Spinal cord (tissue), 10 donors: ENCODE results near the gene DIP2C. TPM values are rescaled to one million over a fixed set of nuclear protein-coding genes. Genes with fewer than 3 reads are reported as not detected.

Experiments used
- DNase-seq, 6 donors: peaks; one replicate each; pipeline versions ENCODE4 v3.0.0 to v3.0.0-alpha.2; 2013 to 2015; ENCODE audit warnings: low spot score in 6 of 6, low read depth in 4 of 6
- H3K27ac ChIP-seq: one replicate; pipeline ENCODE4 v1.5.1; 2013; ENCODE audit warnings: low read depth, low read length, control low read depth
- H3K27me3 ChIP-seq: one replicate; pipeline ENCODE4 v1.6.1; 2013; ENCODE audit warnings: low read length; ENCODE audit not compliant: control insufficient read depth, insufficient read depth
- H3K36me3 ChIP-seq: one replicate; pipeline ENCODE4 v1.6.1; 2013; ENCODE audit warnings: low read length; ENCODE audit not compliant: control insufficient read depth, insufficient read depth
- H3K4me1 ChIP-seq: one replicate; pipeline ENCODE4 v1.6.1; 2013; ENCODE audit warnings: low read length; ENCODE audit not compliant: control insufficient read depth, insufficient read depth
- H3K4me3 ChIP-seq: one replicate; pipeline ENCODE4 v1.5.1; 2013; ENCODE audit warnings: low read depth, low read length, control low read depth
- H3K9me3 ChIP-seq: one replicate; pipeline ENCODE4 v1.6.1; 2013; ENCODE audit warnings: low read length; ENCODE audit not compliant: control insufficient read depth, insufficient read depth
- WGBS: methylation state at CpG from one replicate; pipeline ENCODE4 v1.1.5; 2013; ENCODE audit warnings: missing lambda C conversion rate; ENCODE audit not compliant: insufficient coverage; 5-methylcytosine and 5-hydroxymethylcytosine counted together
- polyA plus RNA-seq, 2 donors: library from polyadenylated mRNA; unstranded; fragments of 120-200 nt; gene quantifications; one replicate each; pipeline ENCODE4 v1.2.1, GENCODE V29; 2013; ENCODE audit not compliant: insufficient read length in 2 of 2
- total RNA-seq, 2 donors: library from RNA; depleted of rRNA in 1 of 2; stranded (reverse); fragments of 120-200 nt in 1 of 2; fragments of >200 nt in 1 of 2; gene quantifications; one replicate each; pipeline versions ENCODE4 v1.2.3 to v1.2.4, GENCODE V29; 2013 to 2014
- donor health status: healthy.

The DIP2C gene
- total and polyA plus RNA-seq, 4 donors = 15.4 to 36.3 (median 29.3) TPM

DNA sequence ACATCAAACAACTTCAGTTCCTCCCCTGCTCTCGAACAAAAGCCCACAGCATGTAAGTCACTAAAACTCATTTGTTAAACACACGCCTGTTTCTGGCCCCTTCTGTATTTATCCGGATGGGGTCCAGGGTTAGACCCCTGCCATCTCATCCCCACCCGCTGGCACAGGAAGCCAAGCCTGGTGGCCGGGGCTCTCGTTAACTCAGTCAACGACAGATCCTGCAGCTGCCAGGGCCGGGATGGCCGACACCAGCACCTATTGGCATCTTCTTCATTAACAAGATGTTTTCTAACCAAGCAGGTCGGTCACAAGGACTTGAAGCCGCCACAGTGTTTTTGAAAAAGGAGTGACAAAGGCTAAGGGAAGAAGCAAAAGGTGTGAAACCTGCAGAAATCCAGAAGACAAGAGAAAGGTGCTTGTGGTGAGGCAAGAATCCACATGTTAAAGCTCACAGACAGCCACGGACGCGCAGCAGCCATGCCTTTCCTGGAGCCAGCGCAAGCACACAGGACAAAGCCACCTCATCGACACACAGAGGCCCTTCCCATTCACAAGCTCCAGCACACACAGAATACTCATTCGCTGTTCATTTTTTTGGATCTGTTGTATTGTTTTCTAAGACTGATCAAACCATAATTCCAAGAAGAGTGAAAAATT, 202.7 kb downstream of the DIP2C start:
- Histone ChIP-seq H3K4me3 (no peak overlapping the region), H3K36me3 (peaks cover 28% of the 10 kb centered on the region), H3K27me3 (no peaks in the 10 kb centered on the region), H3K27ac (no peak overlapping the region), H3K4me1 (peaks cover 76% of the 10 kb centered on the region), H3K9me3 (no peaks in the 10 kb centered on the region)
- peak in 1 of 6 donors; percentile 65 for DNase-seq
- WGBS = 36% methylated on average over 7 of the region's 17 CpGs

DNA sequence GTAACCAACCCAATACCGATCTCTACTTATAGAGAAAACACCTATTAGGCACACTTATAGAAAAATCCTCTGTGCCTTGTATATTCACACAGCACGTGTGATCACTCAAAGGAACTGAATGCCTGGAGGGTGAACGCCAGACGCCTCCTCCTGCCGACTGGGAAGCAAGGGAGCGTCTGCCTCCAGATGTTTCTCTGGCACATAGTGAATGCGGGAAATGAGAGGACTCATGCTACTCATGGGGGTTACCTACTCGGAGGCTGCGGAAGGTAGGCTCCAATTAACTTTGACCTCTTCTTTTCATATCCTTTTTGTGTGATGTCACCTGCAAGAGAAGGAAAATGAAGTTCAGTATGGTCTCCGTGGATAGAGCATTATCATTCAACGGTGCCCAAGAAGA, 203.3 kb downstream of the DIP2C start:
- no peak overlapping the region for H3K27ac ChIP-seq
- H3K36me3 ChIP-seq = peaks cover 29% of the 10 kb centered on the region
- peak in 2 of 6 donors; percentile 52 to 80 for DNase-seq
- 21% methylated on average over 8 of the region's 11 CpGs for whole genome bisulfite sequencing
- H3K4me3 ChIP-seq = no peak overlapping the region
- H3K9me3 ChIP-seq = no peaks in the 10 kb centered on the region
- H3K27me3 ChIP-seq = no peaks in the 10 kb centered on the region
- H3K4me1 ChIP-seq = peaks cover 75% of the 10 kb centered on the region

DNA sequence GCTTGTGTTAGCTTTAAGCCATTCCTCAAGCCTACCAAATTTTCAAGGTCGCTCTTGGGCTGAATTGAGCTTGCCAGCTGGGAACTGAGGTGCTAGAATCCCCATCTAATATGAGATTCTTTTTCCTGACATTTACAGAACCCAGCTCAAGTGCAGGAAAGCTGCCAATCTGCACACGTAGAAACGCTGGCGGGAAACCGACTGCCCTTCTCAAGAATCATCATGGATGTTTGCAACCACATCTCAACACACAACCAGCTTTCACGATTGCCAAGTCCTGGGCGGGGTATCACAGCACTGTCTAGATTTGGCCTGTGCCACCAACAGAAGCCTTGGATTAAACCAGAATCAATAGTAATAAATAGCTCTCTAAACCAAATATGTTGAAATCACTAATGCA, 203.7 kb downstream of the DIP2C start:
- Histone ChIP-seq H3K27me3 (no peaks in the 10 kb centered on the region), H3K4me3 (no peak overlapping the region), H3K36me3 (peaks cover 34% of the 10 kb centered on the region), H3K27ac (peak overlapping the region; percentile 62), H3K4me1 (peaks cover 75% of the 10 kb centered on the region), H3K9me3 (no peaks in the 10 kb centered on the region)
- peak in 2 of 6 donors; percentile 47 to 52 for DNase-seq
- 32% methylated on average over 6 of the region's 7 CpGs for WGBS

DNA sequence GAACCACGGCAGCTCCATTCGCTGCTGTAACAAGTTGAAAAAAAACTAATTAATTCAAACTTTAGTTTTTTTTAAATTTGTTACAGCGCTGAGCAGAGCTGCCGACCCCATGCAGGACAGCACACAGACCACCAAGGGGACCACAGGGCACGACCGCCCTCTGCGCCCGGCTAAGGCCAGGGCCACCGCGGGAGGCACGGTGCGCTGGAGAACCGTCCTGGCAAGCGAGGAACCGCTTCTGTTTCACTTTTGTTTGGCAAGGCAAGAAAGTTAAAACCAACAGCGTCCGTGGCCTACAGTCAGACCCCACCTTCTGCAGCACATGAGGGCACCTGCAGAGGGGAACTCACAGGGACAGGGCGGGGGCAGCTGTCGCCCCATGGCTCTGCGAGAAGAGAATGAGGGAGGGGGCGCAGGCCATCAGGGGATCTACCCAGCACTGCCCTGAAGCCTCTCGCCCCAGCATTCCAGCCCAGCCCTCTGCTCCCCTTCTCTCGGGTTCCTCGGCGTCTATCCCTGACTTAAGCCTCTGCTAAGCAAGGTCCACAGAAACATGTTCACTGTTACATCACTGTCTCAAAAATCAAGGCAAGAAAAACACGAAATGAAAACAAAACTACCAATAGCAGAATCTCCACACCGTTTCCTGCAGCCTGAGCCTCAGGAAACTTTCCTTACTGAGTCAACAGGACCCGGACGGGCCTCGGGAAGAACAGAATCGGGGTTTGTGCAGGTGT, 204.4 kb downstream of the DIP2C start:
- WGBS = 66% methylated on average over 20 of the region's 31 CpGs
- H3K27ac ChIP-seq = peak overlapping the region; percentile 62
- no peaks in the 10 kb centered on the region for H3K27me3 ChIP-seq
- H3K4me3 ChIP-seq = peak overlapping the region; percentile 41
- H3K4me1 ChIP-seq = peaks cover 73% of the 10 kb centered on the region
- no peaks in the 10 kb centered on the region for H3K9me3 ChIP-seq
- no peak for DNase-seq
- peaks cover 39% of the 10 kb centered on the region for H3K36me3 ChIP-seq

DNA sequence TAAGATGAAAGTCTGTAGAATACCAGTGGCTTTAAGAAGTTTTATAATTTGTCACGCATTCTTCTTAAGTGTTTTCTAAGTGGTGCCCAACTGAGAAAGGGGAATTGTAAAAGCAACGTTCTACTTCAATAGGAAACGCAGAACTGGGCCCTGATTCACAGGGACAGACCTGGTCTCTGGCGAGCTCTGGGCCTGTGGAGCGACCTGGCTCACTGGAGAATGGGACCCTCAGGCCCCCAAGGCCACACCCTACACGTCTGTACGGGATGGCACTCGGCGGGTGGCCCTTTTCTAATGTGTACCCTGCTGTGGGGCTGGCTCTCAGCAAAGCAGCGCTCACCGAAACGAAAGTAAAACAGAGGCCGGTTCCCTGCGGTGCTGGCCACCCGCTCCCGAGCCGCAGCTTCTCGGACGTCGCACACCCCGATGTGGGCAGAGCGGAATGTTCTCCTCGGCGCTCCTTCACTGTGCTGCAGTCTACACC, 205.0 kb downstream of the DIP2C start:
- Histone ChIP-seq H3K4me3 (peak overlapping the region; percentile 41), H3K27me3 (no peaks in the 10 kb centered on the region), H3K9me3 (no peaks in the 10 kb centered on the region), H3K4me1 (peaks cover 72% of the 10 kb centered on the region), H3K36me3 (peaks cover 42% of the 10 kb centered on the region), H3K27ac (peak overlapping the region; percentile 62)
- peak in 1 of 6 donors; percentile 57 for DNase-seq
- 39% methylated on average over 24 of the region's 24 CpGs for WGBS

DNA sequence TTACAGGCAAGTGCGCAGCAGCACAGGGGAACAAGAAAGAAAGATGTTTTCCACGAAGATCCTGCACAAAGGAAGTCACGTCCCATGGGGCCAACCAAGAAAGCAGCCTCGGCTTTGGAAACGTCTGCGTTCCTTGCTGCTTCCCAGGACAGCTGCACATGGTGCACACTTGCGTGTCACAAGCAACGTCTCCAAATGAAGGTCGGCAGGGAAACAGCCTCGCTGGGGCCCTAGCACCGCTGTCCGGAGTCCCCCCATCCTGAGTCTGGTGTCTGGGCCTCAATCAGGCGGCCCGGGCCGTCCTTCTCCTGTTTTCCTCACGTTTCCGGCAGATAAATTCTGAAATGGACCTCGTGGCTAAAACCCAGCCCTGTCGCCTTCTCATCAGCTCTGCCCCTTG, 206.2 kb downstream of the DIP2C start:
- no peak overlapping the region for H3K4me3 ChIP-seq
- DNase-seq = no peak
- WGBS = 57% methylated on average over 18 of the region's 19 CpGs
- no peak overlapping the region for H3K27ac ChIP-seq
- peaks cover 72% of the 10 kb centered on the region for H3K4me1 ChIP-seq
- no peaks in the 10 kb centered on the region for H3K27me3 ChIP-seq
- no peaks in the 10 kb centered on the region for H3K9me3 ChIP-seq
- peaks cover 45% of the 10 kb centered on the region for H3K36me3 ChIP-seq

DNA sequence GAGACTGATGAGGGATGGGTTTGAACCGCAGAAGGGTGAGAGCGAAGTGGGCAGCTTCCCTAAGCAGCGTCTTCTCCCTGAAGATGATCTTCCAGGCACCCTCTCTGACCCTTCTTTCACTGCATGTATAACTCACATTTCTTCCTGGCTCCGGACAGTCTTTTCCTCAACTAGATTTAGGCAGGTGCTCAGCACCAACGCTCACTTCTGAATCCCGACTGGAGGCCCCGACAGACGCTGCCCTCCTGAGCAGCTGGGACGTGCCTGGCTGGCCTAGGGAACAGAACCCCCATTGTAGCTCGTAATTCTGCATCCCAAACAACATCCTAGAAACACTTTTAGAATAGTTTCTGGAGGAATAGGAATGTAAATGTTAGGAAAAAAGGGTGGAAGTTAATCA, 206.6 kb downstream of the DIP2C start:
- WGBS = 73% methylated on average over 7 of the region's 10 CpGs
- H3K36me3 ChIP-seq = peaks cover 45% of the 10 kb centered on the region
- peaks cover 68% of the 10 kb centered on the region for H3K4me1 ChIP-seq
- no peaks in the 10 kb centered on the region for H3K27me3 ChIP-seq
- DNase-seq = no peak
- no peak overlapping the region for H3K4me3 ChIP-seq
- H3K27ac ChIP-seq = no peak overlapping the region
- H3K9me3 ChIP-seq = no peaks in the 10 kb centered on the region

DNA sequence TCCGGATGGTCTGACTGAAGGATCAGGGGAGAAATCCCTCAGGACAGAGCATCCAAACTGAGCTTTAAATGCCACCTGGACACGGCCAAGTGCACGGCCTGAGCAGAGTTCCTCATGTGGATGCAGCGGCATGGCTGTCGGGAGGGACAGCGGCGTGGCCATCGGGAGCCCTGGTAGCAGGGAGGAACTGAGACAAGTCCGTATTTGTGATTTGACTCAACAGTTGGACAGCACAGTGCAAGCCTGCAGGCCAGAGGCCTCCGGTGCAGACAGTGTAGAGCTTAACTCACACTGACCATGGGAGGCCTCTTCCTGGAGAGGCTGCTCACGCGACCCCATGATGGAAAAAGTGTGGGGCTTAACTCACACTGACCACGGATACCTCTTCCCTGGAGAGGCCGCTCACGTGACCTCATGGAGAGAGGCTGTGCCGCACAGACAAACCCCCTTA, 207.4 kb downstream of the DIP2C start:
- no peak for DNase-seq
- WGBS = 93% methylated on average over 10 of the region's 16 CpGs

DNA sequence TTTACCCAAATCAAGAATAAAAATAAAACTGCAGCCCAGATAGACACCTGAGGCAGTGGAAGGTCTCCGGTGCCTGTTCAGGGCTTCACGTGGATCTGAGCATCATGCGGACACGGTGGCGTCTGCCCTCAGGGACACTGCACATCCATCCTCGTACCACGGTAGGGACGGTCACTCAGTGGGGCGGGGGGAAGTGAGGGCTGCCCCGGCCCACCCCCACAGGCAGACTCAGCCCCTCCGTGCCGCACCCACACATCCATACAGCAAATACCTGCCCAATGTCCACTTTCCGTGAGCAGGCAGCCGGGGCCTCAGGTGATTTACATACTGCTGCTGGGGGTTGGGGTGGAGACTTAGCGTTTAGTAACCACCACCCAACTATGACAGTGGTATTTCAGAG, 207.8 kb downstream of the DIP2C start:
- Histone ChIP-seq H3K9me3 (no peaks in the 10 kb centered on the region), H3K4me1 (peaks cover 58% of the 10 kb centered on the region), H3K36me3 (peaks cover 45% of the 10 kb centered on the region), H3K4me3 (no peak overlapping the region), H3K27me3 (no peaks in the 10 kb centered on the region), H3K27ac (no peak overlapping the region)
- DNase-seq = no peak
- 77% methylated on average over 5 of the region's 15 CpGs for WGBS

More for the DNA sequence above, 207.4 kb downstream of the DIP2C start:
- Histone ChIP-seq H3K27ac (no peak overlapping the region), H3K4me1 (peaks cover 62% of the 10 kb centered on the region), H3K36me3 (peaks cover 45% of the 10 kb centered on the region), H3K9me3 (no peaks in the 10 kb centered on the region), H3K4me3 (no peak overlapping the region), H3K27me3 (no peaks in the 10 kb centered on the region)
